ENCODE data around the gene NCOA6. TPM values are rescaled to one million over a fixed set of nuclear protein-coding genes. Genes with fewer than 3 reads are reported as not detected.
A peak's percentile ranks its signal among the peaks of the same experiment; 100 is the strongest.

Gene NCOA6
- total RNA-seq, 2 donors from 2014 or later, result 16.7 to 19.8 TPM

- DNase-seq (no peak), ATAC-seq (no peak)
- intact Hi-C loops (cut with DNase I), result no loop called here
These were observed 136.0 kb downstream of the NCOA6 start for GRCh38 chr20:34689486-34689885.

GRCh38 chr20:34683667-34684066 is 141.8 kb downstream of the NCOA6 start:
- intact Hi-C loops (cut with DNase I), result no loop called here
- no peak for DNase-seq
- ATAC-seq, result no peak

- ATAC-seq (no peak), DNase-seq (no peak)
- intact Hi-C loops (cut with DNase I), result no loop called here
These were observed 144.8 kb downstream of the NCOA6 start for GRCh38 chr20:34680586-34681175.

- DNase-seq (peak; percentile 97), ATAC-seq (peak; percentile 99 to 100)
- intact Hi-C loops (cut with DNase I), result no loop called here
These were observed 148.6 kb downstream of the NCOA6 start, which contains the start of gene PIGU for GRCh38 chr20:34676642-34677373. TSS of gene PIGU (minus strand) at chr20:34677092. CDS start at chr20:34677085, 7 bp downstream.

- DNase-seq, result no peak
- no peak for ATAC-seq
- intact Hi-C loops (cut with DNase I), result no loop called here
These were observed 149.3 kb downstream of the NCOA6 start for GRCh38 chr20:34675993-34676641.

- DNase-seq (no peak), ATAC-seq (no peak)
- intact Hi-C loops (cut with DNase I), result no loop called here
These were observed 149.9 kb downstream of the NCOA6 start for GRCh38 chr20:34675561-34675960.

GRCh38 chr20:34673412-34673811 is 152.0 kb downstream of the NCOA6 start:
- ATAC-seq (no peak), DNase-seq (no peak)

GRCh38 chr20:34669094-34669493 is 156.4 kb downstream of the NCOA6 start:
- no peak for DNase-seq
- no peak for ATAC-seq
- intact Hi-C loops (cut with DNase I), result no loop called here

More at GRCh38 chr20:34673412-34673811, 152.0 kb downstream of the NCOA6 start:
- intact Hi-C loops (cut with DNase I), result no loop called here

Other genes starting within 250 kb of the NCOA6 start
- gene PIGU, start 148.6 kb downstream of the NCOA6 start, total RNA-seq, result 10 to 100 TPM; 14.1 to 14.8 TPM
- 100 to 1,000 TPM in 1 of 2 donors, 10 to 100 TPM in 1; 85.0 to 117 TPM for gene TP53INP2, start 121.3 kb downstream of the NCOA6 start, total RNA-seq
- gene GGT7, start 47.2 kb upstream of the NCOA6 start, total RNA-seq, result 10 to 100 TPM; 14.3 to 16.9 TPM
- gene ACSS2, start 51.0 kb upstream of the NCOA6 start, total RNA-seq, result 100 to 1,000 TPM in 1 of 2 donors, 10 to 100 TPM in 1; 80.8 to 118 TPM
- 10 to 100 TPM; 20.1 to 27.2 TPM for gene GSS, start 130.2 kb upstream of the NCOA6 start, total RNA-seq
- gene MYH7B, start 130.2 kb upstream of the NCOA6 start, total RNA-seq, result 10 to 100 TPM; 82.3 to 89.0 TPM